ENCODE data around the gene ZNF334. TPM values are rescaled to one million over a fixed set of nuclear protein-coding genes. Genes with fewer than 3 reads are reported as not detected.

Gene ZNF334
- total and polyA plus RNA-seq, 2 of the 4 experiments (the other 2 are of a cell fraction): 1.4 to 2.1 TPM

DNA sequence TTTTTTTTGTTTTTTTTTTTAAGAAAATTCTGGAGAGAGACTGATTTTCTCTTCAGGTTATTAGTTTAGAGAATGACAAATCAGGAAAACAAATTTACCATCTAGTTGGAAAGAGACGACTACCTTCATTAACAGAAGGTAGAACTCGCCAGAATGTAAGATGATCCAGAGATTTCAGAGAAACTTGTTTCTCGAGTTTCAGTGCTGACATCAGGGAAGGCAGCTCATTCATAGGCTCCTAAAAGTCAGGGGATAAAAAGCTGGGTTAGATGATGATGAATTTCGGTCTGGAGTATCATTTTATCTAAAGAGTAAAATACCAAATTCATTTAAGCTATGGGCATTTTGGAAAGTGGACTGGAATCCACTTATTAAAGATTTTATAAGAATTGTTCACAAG lies 27.9 kb downstream of the ZNF334 start:
- Histone ChIP-seq H3K9me1 (ENCODE audit: insufficient read depth, low read length) (no peaks in the 10 kb centered on the region), H2BK5ac (ENCODE audit: low read depth, low read length, poor library complexity, severe bottlenecking) (no peak overlapping the region), H3K4me1 (ENCODE audit: control insufficient read depth, insufficient read depth, low read length) (no peaks in the 10 kb centered on the region), H3K27me3 (ENCODE audit: control insufficient read depth, insufficient read depth, low read length) (no peaks in the 10 kb centered on the region; the same call in 1 of the 2 replicates), H3K4me2 (ENCODE audit: low read depth, low read length) (no peak overlapping the region), H3K9me3 (ENCODE audit: control insufficient read depth, insufficient read depth, low read length) (no peaks in the 10 kb centered on the region), H2BK15ac (ENCODE audit: low read depth, low read length) (no peak overlapping the region), H4K5ac (ENCODE audit: low read depth, low read length) (no peak overlapping the region), H3K79me1 (ENCODE audit: low read depth in 1 of 2, low read length in 2 of 2) (no peaks in the 10 kb centered on the region), H3K23ac (ENCODE audit: low read depth, low read length) (no peak overlapping the region), H3K9ac (ENCODE audit: low read depth, low read length) (no peak overlapping the region), H2AK5ac (ENCODE audit: low read depth, low read length) (no peak overlapping the region), H3K4me3 (ENCODE audit: insufficient read depth, low read depth, low read length) (no peak overlapping the region), H2AFZ (replicated peaks; ENCODE audit: low read length, poor library complexity) (no peak overlapping the region), H3K27ac (ENCODE audit: insufficient read depth, low read length) (no peak overlapping the region), H3K4ac (ENCODE audit: low read depth, low read length) (no peak overlapping the region), H4K8ac (ENCODE audit: low read depth in 2 of 2, low read length in 2 of 2) (no peak overlapping the region), H3K14ac (replicated peaks; ENCODE audit: low read depth, low read length) (no peak overlapping the region), H3K56ac (ENCODE audit: extremely low read depth, insufficient read depth, low read length) (no peak overlapping the region), H4K91ac (ENCODE audit: insufficient read depth, low read depth, low read length) (no peak overlapping the region), H4K20me1 (ENCODE audit: insufficient read depth, low read length) (no peaks in the 10 kb centered on the region), H3K18ac (ENCODE audit: low read depth, low read length) (no peak overlapping the region), H2BK20ac (ENCODE audit: low read depth, low read length) (no peak overlapping the region), H2BK120ac (ENCODE audit: low read depth, low read length) (no peak overlapping the region), H3K36me3 (ENCODE audit: control insufficient read depth, insufficient read depth, low read length) (no peaks in the 10 kb centered on the region), H2AK9ac (replicated peaks; ENCODE audit: low read depth, low read length, poor library complexity) (no peak overlapping the region)
- BruUV-seq (replicated peaks): no TSS peak
- intact Hi-C loops (cut with micrococcal nuclease) (loop anchor here (2.0 kb wide), 1 partner anchor 353 kb away; no protein-coding TSS in a partner anchor), in situ Hi-C loops (cut with MboI; ENCODE audit: low sequenced_read_pairs) (no loop called here), dilution Hi-C loops (cut with HindIII; ENCODE audit: low sequenced_read_pairs, unreplicated experiment) (no loop called here)
- ATAC-seq (ENCODE audit: low read depth): no peak
- whole genome bisulfite sequencing, 2 experiments (ENCODE audit: extremely low coverage in 2 of 2, insufficient read length in 1 of 2): no CpG with 5 or more reads among the region's 4 CpGs
- TF ChIP-seq, protein P1, sequence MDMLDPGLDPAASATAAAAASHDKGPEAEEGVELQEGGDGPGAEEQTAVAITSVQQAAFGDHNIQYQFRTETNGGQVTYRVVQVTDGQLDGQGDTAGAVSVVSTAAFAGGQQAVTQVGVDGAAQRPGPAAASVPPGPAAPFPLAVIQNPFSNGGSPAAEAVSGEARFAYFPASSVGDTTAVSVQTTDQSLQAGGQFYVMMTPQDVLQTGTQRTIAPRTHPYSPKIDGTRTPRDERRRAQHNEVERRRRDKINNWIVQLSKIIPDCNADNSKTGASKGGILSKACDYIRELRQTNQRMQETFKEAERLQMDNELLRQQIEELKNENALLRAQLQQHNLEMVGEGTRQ (IDR thresholded peaks at IDR 0.05; ENCODE audit: low read depth, low read length): no peak
- TF ChIP-seq MXI1 (IDR thresholded peaks at IDR 0.05; ENCODE audit: borderline replicate concordance, low read depth, low read length): no peak
- no peak for TF ChIP-seq MAZ (IDR thresholded peaks at IDR 0.05; ENCODE audit: borderline replicate concordance, low read depth, low read length)
- TF ChIP-seq RFX5 (IDR thresholded peaks at IDR 0.05; ENCODE audit: low read depth, low read length): no peak
- TF ChIP-seq SMC3 (IDR thresholded peaks at IDR 0.05; ENCODE audit: low read depth, low read length): no peak
- no peak for TF ChIP-seq NFE2L2 (IDR thresholded peaks at IDR 0.05; ENCODE audit: low read depth, low read length)
- no peak for TF ChIP-seq CEBPB (IDR thresholded peaks at IDR 0.05; ENCODE audit: low read depth, low read length)
- no peak for TF ChIP-seq RAD21 (IDR thresholded peaks at IDR 0.05; ENCODE audit: low read length)
- no peak for TF ChIP-seq RCOR1 (IDR thresholded peaks at IDR 0.05; ENCODE audit: insufficient replicate concordance, low read length)
- no peak for TF ChIP-seq FOS (IDR thresholded peaks at IDR 0.05; ENCODE audit: low read depth, low read length)
- no peak for TF ChIP-seq POLR2A (IDR thresholded peaks at IDR 0.05; ENCODE audit: low read depth, low read length)
- TF ChIP-seq CHD1 (IDR thresholded peaks at IDR 0.05; ENCODE audit: low read depth, low read length): no peak
- TF ChIP-seq, protein P2, sequence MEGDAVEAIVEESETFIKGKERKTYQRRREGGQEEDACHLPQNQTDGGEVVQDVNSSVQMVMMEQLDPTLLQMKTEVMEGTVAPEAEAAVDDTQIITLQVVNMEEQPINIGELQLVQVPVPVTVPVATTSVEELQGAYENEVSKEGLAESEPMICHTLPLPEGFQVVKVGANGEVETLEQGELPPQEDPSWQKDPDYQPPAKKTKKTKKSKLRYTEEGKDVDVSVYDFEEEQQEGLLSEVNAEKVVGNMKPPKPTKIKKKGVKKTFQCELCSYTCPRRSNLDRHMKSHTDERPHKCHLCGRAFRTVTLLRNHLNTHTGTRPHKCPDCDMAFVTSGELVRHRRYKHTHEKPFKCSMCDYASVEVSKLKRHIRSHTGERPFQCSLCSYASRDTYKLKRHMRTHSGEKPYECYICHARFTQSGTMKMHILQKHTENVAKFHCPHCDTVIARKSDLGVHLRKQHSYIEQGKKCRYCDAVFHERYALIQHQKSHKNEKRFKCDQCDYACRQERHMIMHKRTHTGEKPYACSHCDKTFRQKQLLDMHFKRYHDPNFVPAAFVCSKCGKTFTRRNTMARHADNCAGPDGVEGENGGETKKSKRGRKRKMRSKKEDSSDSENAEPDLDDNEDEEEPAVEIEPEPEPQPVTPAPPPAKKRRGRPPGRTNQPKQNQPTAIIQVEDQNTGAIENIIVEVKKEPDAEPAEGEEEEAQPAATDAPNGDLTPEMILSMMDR (conservative IDR thresholded peaks at IDR 0.05; ENCODE audit: low read depth, low read length): no peak
- no peak for TF ChIP-seq MAFK (IDR thresholded peaks at IDR 0.05; ENCODE audit: low read depth, low read length)
- TF ChIP-seq BHLHE40 (IDR thresholded peaks at IDR 0.05; ENCODE audit: low read depth, low read length): no peak
- no peak for TF ChIP-seq ELK1 (IDR thresholded peaks at IDR 0.05; ENCODE audit: borderline replicate concordance, low read depth, low read length)
- CTCF ChIA-PET: interaction anchor here (0.6 to 1.0 kb wide), 5 partner anchors 30 to 1340 kb away, joined by 3 to 5 read pairs (median 3); no protein-coding TSS in a partner anchor
- no peak for DNase-seq
- POLR2A ChIA-PET (ENCODE audit: unreplicated experiment): no interaction called here
